Measurements from ENCODE around the gene ITGB5. TPM values are rescaled to one million over a fixed set of nuclear protein-coding genes. Genes with fewer than 3 reads are reported as not detected.

Gene ITGB5
- total RNA-seq, 1 experiment from 2014 or later = 132 TPM

- H3K4me3 ChIP-seq (ENCODE audit: low read depth, low read length) = no peak overlapping the region
- no peaks in the 10 kb centered on the region for H3K4me1 ChIP-seq
- no peak overlapping the region for H3K4me3 Mint-ChIP-seq (ENCODE audit: unreplicated experiment)
- BruUV-seq (replicated peaks) = no TSS peak
- peaks cover 26% of the 10 kb centered on the region for H3K36me3 Mint-ChIP-seq (ENCODE audit: insufficient read depth, unreplicated experiment)
- H3K27me3 Mint-ChIP-seq (ENCODE audit: insufficient read depth, unreplicated experiment) = no peaks in the 10 kb centered on the region
- peaks cover under 1% of the 10 kb centered on the region; the same call in 1 of the 2 replicates for H3K36me3 ChIP-seq (ENCODE audit: control insufficient read depth, insufficient read depth, low read length)
- intact Hi-C loops (cut with micrococcal nuclease; ENCODE audit: unreplicated experiment) = no loop called here
- H3K9me3 ChIP-seq = no peaks in the 10 kb centered on the region
- DNase-seq = no peak
- CTCF ChIA-PET = no interaction called here
- TF ChIP-seq CTCF (IDR thresholded peaks at IDR 0.05; ENCODE audit: insufficient read depth in 1 of 2, low read depth in 1 of 2, low read length in 1 of 2, severe bottlenecking in 1 of 2, unreplicated experiment in 1 of 2) = no peak
- no peaks in the 10 kb centered on the region for H3K9me3 Mint-ChIP-seq (ENCODE audit: unreplicated experiment)
- POLR2A ChIA-PET = no interaction called here
- no peaks in the 10 kb centered on the region for H3K4me1 Mint-ChIP-seq (ENCODE audit: low read depth, unreplicated experiment)
- H3K27me3 ChIP-seq (replicated peaks; ENCODE audit: control insufficient read depth, insufficient read depth, low read length) = no peaks in the 10 kb centered on the region
- H3K27ac Mint-ChIP-seq (ENCODE audit: unreplicated experiment) = no peak overlapping the region
Observed at GRCh38 chr3:124851136-124851535, 36.0 kb downstream of the ITGB5 start.

- ChIA-PET POLR2A (no interaction called here), CTCF (no interaction called here)
- H3K9me3 ChIP-seq = no peaks in the 10 kb centered on the region
- BruUV-seq (replicated peaks) = no TSS peak
- TF ChIP-seq CTCF (IDR thresholded peaks at IDR 0.05; ENCODE audit: insufficient read depth in 1 of 2, low read depth in 1 of 2, low read length in 1 of 2, severe bottlenecking in 1 of 2, unreplicated experiment in 1 of 2) = no peak
- DNase-seq = no peak
- Mint-ChIP-seq H3K9me3 (ENCODE audit: unreplicated experiment) (no peaks in the 10 kb centered on the region), H3K4me3 (ENCODE audit: unreplicated experiment) (no peak overlapping the region), H3K36me3 (ENCODE audit: insufficient read depth, unreplicated experiment) (peaks cover 30% of the 10 kb centered on the region), H3K4me1 (ENCODE audit: low read depth, unreplicated experiment) (no peaks in the 10 kb centered on the region), H3K27me3 (ENCODE audit: insufficient read depth, unreplicated experiment) (no peaks in the 10 kb centered on the region), H3K27ac (ENCODE audit: unreplicated experiment) (no peak overlapping the region)
- no peak overlapping the region for H3K4me3 ChIP-seq (ENCODE audit: low read depth, low read length)
- no peaks in the 10 kb centered on the region for H3K27me3 ChIP-seq (replicated peaks; ENCODE audit: control insufficient read depth, insufficient read depth, low read length)
- intact Hi-C loops (cut with micrococcal nuclease; ENCODE audit: unreplicated experiment) = no loop called here
- H3K4me1 ChIP-seq = no peaks in the 10 kb centered on the region
- H3K36me3 ChIP-seq (ENCODE audit: control insufficient read depth, insufficient read depth, low read length) = peaks cover 1% of the 10 kb centered on the region; the same call in 1 of the 2 replicates
Observed at GRCh38 chr3:124850633-124851032, 36.5 kb downstream of the ITGB5 start.

GRCh38 chr3:124850212-124850611, 37.0 kb downstream of the ITGB5 start:
- peaks cover 30% of the 10 kb centered on the region for H3K36me3 Mint-ChIP-seq (ENCODE audit: insufficient read depth, unreplicated experiment)
- CTCF ChIA-PET = no interaction called here
- POLR2A ChIA-PET = no interaction called here
- no peaks in the 10 kb centered on the region for H3K4me1 ChIP-seq
- H3K9me3 Mint-ChIP-seq (ENCODE audit: unreplicated experiment) = no peaks in the 10 kb centered on the region
- no peaks in the 10 kb centered on the region for H3K4me1 Mint-ChIP-seq (ENCODE audit: low read depth, unreplicated experiment)
- H3K27ac Mint-ChIP-seq (ENCODE audit: unreplicated experiment) = no peak overlapping the region
- no TSS peak for BruUV-seq (replicated peaks)
- H3K27me3 Mint-ChIP-seq (ENCODE audit: insufficient read depth, unreplicated experiment) = no peaks in the 10 kb centered on the region
- H3K4me3 Mint-ChIP-seq (ENCODE audit: unreplicated experiment) = no peak overlapping the region
- intact Hi-C loops (cut with micrococcal nuclease; ENCODE audit: unreplicated experiment) = no loop called here
- H3K9me3 ChIP-seq = no peaks in the 10 kb centered on the region
- peaks cover 1% of the 10 kb centered on the region; the same call in 1 of the 2 replicates for H3K36me3 ChIP-seq (ENCODE audit: control insufficient read depth, insufficient read depth, low read length)
- DNase-seq = no peak
- no peak for TF ChIP-seq CTCF (IDR thresholded peaks at IDR 0.05; ENCODE audit: insufficient read depth in 1 of 2, low read depth in 1 of 2, low read length in 1 of 2, severe bottlenecking in 1 of 2, unreplicated experiment in 1 of 2)
- H3K27me3 ChIP-seq (replicated peaks; ENCODE audit: control insufficient read depth, insufficient read depth, low read length) = no peaks in the 10 kb centered on the region
- H3K4me3 ChIP-seq (ENCODE audit: low read depth, low read length) = no peak overlapping the region

All from Caco-2 (cell line).